T-helper 1 cell treated with Interleukin-12 subunit alpha and Interleukin-12 subunit beta and Interleukin-4 antibody, amounts not matched to agents 30 ng/mL and 1 ng/mL, for 36 hours (primary cell): ENCODE data around the gene HSPA12B. TPM values are rescaled to one million over a fixed set of nuclear protein-coding genes. Genes with fewer than 3 reads are reported as not detected.

Experiments used
- intact Hi-C: fragments of 100-400 bp; cut with micrococcal nuclease; formaldehyde crosslinking; loops from one replicate; pipeline ENCODE4 v1.15.1; 2024
- total RNA-seq: library from RNA; stranded (reverse); gene quantifications from 2 replicates; pipeline ENCODE4 v1.2.3, GENCODE V29; 2022

Gene HSPA12B
- total RNA-seq, 1 donor from 2014 or later, result not detected

- intact Hi-C loops, result no loop called here
Measured at GRCh38 chr20:3728354-3728753, 4.1 kb upstream of the HSPA12B start.

GRCh38 chr20:3728876-3729275, 3.6 kb upstream of the HSPA12B start:
- intact Hi-C loops, result no loop called here

- intact Hi-C loops, result no loop called here
Measured at GRCh38 chr20:3729378-3729777, 3.1 kb upstream of the HSPA12B start.

DNA sequence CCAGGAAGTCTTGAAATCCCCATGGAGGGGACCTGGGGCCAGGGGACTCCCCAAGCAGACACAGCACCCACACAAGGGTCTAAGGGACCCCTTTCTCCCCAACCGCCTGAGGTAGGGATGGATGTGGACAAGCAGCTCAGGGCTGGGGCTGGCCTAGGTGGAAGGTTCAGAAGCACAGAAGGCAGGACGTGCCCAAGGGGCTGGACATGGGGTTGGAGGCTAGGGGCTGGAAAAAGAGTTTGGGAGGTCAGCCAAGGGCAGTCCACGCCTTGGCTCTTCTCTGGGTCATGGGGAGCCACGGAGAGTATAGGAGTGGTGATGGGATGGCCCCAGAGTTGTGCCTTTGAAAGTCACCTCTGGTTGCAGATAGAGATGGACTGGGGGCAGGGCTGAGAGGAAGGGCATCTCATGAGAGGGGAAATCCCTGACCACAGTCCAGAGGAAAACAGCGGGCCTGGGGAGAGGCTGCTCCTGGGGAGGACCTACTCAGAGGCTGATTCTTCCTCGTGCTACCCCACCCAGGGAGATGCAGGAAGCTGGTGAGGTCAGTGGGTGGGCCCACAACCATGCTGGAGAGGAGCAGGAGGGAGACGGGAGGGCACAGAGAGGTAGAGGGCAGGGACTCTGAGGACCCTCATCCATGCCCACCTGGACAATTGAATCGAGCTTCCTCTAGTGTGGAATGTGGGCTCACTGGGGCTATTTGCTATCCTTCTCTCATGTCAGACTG, 2.5 kb upstream of the HSPA12B start:
- intact Hi-C loops, result no loop called here

GRCh38 chr20:3730803-3731672, 1.4 kb upstream of the HSPA12B start:
- intact Hi-C loops, result no loop called here

DNA sequence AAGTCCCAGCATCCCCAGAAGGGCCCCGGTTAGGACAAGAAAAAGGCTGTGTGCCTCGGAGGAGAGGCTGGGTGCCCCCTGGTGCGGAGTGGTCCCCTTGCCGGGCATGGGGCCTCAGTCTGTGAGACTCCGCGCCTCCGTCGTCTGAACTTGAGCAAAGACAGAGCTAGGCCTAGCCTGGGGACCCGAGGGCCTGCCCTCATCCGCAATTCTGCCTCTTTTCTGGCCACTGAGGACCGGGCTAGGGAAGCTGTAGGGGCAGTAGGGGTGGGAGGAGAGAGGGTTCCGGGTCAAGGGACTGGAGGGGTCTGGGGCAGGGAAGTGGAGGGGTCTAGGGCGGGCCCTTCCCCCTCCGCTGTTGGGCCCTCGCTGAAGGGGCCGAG, 550 bp upstream of the HSPA12B start:
- intact Hi-C loops, result no loop called here

DNA sequence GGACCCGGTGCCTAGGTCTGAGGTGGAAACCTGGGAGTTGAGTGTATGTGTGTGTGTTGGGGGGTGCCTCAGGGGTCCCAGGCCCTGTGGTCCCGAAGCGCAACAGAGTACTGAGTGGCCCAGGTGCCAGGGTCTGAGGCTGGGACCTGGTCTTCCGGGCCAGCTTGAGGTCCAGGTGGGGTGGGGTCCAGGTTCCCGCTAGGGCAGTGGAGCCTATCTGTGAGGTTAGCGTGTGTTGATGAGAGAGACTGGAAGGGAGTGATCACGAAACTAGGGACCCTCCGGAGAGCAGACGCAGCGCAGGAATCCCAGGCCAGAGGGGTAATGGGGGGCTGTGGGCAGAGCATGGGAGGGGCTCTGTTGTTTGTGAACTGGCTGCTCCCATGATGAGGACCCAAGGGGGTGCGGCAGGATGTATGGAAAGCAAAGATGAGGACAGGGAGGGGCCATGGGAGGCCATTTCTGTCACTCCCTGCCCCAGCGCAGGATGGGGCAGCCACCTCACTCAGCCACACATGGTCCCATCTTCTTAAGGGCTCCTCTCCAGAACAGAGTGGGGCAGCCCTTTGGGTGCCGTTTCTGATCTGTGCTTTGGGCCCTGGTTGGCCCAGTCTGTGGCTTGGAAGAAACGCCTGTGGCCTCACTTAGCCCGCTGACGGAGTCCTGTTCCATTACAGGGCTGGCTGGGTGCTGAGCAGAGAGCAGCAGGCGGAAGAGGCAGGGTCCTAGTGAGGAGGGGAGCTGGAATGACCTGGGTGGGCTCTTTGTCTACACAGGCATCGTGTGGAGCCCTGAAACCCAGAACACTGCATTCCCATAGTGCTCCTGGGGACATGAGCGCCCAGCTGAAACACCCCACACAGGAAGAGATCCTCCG, 872 bp downstream of the HSPA12B start:
- intact Hi-C loops, result no loop called here

GRCh38 chr20:3734111-3734843, 1.8 kb downstream of the HSPA12B start:
- intact Hi-C loops, result no loop called here

DNA sequence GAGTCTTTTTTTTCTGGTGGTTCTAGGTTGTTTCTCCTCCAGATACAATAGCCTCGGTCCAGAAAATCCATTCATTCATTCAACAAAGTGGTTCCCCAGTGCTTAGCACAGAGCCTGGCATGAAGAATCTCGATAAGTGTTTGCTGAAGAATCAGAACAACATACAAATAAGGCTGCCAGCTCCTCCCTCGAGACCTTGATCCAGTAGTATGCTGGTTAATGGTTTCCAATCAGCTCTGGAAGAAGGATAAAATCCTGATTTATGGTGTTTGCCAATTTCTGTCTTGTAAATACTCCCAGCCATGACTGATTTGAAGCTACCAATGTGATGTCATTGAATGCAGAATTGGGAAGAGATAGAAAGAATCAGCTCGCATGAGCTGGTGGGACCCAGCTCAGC, 3.3 kb downstream of the HSPA12B start:
- intact Hi-C loops, result no loop called here

DNA sequence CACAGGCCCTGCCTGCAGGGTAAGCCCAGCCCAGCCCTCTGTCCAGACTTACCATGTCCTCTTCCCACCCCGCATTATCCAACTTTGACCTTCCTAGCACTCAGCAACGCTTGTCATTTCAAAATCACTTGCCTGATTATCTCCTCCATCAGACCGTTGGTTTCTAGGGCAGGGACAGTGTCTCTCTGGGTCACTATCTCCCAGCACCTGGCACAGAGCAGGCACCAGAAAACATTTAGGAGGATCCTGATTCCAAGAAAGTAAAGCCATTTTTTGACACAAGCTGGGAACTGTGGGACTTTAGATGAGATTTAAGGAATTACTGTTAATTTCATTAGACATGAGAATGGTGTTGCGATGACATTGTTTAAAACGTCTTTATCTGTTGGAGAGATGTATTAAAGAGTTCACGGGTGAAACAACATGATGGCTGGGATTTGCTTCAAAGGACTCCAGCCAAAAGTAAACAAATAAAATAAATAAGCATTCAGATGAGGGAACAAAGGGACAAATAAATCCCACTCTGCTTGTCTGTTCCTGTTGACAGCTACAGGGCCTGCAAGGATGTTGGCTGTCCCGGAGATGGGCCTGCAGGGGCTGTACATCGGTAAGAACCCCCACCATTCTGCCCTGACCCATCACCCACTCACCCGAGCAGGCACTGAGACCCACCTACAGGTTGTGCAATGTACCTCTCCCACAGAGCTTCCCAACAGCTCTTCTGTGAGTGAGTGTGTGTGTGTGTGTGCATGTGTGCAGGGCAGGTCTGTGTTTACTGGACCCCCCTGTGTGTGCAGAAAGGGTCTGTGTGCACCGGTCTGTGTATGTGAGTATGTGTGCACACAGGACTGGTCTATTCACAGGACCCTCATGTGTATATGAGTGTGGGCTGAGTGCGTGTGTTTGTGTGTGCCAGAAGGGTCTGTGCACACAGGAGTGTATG, 5.9 kb downstream of the HSPA12B start:
- intact Hi-C loops, result no loop called here

DNA sequence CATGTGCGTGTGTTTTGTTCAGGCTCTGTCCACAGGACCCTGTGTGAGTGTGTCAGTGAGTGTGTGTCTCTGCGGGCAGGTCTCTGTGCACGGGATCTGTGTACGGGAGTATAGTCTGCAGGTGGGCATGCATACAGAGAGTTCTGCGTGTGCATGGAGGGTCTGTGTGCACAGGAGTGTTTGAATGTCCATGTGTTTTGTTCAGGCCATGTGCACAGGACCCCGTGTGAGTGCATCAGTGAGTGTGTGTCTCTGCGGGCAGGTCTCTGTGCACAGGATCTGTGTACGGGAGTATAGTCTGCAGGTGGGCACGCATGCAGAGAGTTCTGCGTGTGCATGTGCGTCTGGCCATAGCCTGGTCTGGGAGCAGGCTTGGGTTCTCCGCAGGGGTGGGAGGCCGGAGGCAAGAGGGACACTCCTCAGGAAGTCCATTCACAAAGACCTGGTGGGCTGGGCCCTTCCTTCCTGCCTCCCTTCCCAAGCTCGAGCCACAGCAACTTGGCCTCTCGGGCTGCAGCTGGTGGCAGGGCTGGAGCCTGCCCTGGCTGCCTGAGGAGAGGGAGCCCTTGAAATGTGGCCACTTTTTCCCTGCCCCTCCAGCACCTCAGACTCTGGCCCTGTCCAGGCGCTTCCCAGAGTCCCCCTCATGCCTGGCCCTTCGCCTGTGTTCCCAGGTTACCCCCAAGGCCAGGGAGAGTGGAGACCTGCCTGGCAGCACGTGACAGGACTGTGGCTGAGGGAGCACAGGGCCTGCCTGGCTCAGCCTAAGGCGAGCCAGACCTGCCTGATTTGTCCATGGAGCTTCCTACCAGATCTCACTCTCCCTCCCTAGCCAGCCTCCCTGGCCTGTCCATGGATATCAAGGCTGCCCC, 6.8 kb downstream of the HSPA12B start:
- intact Hi-C loops, result no loop called here

GRCh38 chr20:3739926-3740451, 7.5 kb downstream of the HSPA12B start:
- intact Hi-C loops, result no loop called here

DNA sequence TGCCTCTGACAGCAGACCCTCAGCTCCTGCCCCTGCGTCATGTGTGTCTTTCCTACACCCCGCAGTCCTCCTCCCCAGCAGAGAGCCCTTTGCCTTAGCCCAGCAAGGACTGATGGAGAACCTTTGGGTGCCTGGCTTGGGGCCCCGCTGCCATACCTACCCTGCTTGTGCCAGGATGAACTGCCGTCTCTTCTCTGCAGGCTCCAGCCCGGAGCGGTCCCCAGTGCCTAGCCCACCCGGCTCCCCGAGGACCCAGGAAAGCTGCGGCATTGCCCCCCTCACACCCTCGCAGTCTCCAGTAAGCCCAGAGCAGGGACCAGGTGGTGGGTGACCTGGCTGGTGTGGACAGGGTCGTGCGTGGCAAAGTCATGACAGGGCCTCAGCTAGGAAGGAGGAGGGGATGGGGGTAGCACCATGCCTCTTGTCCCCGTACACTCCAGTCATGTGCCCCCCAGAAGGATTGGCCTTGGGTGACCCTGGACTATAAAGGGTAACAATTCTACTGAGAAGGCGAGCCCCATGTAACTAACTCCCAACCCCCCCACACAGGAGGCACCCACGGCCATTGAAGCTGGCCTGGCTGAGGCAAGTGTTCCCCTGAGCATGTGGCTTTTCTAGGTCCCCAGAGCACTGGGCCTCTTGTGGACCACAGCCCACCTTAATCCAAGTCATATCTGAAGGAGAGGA, 8.3 kb downstream of the HSPA12B start:
- intact Hi-C loops, result no loop called here

GRCh38 chr20:3741836-3742458, 9.5 kb downstream of the HSPA12B start:
- intact Hi-C loops, result no loop called here

DNA sequence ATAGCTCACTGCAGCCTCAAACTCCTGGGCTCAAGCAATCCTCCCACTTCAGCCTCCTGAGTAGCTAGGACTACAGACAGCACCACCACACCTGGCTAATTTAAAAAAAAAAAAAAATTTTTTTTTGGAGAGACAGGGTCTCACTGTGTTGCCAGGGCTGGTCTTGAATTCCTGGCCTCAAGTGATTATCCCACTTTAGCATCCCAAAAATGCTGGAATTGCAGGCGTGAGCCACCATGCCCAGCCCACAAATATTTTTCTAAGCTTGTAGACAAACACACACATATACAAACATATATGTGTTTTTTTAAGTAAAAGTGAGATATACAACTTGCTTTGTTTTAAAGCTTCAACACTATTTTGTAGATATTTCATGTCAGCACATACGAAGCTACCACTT, 10.8 kb downstream of the HSPA12B start:
- intact Hi-C loops, result no loop called here

GRCh38 chr20:3744037-3744436, 11.6 kb downstream of the HSPA12B start:
- intact Hi-C loops, result no loop called here
